Thyroid gland (tissue), 4 donors: ENCODE data around the gene SLC35E2B. TPM values are rescaled to one million over a fixed set of nuclear protein-coding genes. Genes with fewer than 3 reads are reported as not detected.
"Not testable (repeated sequence)": the region's sequence is repeated elsewhere in the genome, so short reads cannot be mapped to it uniquely, and the experiment has no call there.

Experiments used
- DNase-seq, 2 donors: peaks; one replicate each; pipeline ENCODE4 v3.0.0-alpha.2; 2019
- H3K27ac ChIP-seq, 3 donors: fragments of 200-600 bp; sonication (generic); 1 replicate in 2 of 3; 2 replicates in 1 of 3; pipeline ENCODE4 v1.5.1; 2016 to 2019; ENCODE audit warnings: mild to moderate bottlenecking in 1 of 3, moderate library complexity in 1 of 3
- H3K27me3 ChIP-seq: fragments of 200-600 bp; sonication (generic); one replicate; pipeline ENCODE4 v1.5.1; 2019
- H3K36me3 ChIP-seq, 2 donors: fragments of 200-600 bp; sonication (generic); one replicate each; pipeline ENCODE4 v1.5.1; 2016 to 2019
- H3K4me1 ChIP-seq, 2 donors: fragments of 200-600 bp; sonication (generic); one replicate each; pipeline ENCODE4 v1.5.1; 2017 to 2019
- H3K4me3 ChIP-seq, 3 donors: fragments of 200-600 bp; sonication (generic); replicated peaks in 1 of 3; 1 replicate in 2 of 3; 2 replicates in 1 of 3; pipeline ENCODE4 v1.5.1; 2016; ENCODE audit warnings: mild to moderate bottlenecking in 1 of 3
- H3K9me3 ChIP-seq: fragments of 200-600 bp; sonication (generic); one replicate; pipeline ENCODE4 v1.5.1; 2017
- CTCF ChIP-seq, 6 experiments: fragments of 200-600 bp in 3 of 6; fragments of 450-650 bp in 3 of 6; sonication (generic) in 3 of 6; IDR thresholded peaks; one replicate each; pipeline ENCODE4 v1.5.1; 2016 to 2019; ENCODE audit warnings: antibody characterized with exemption in 6 of 6, mild to moderate bottlenecking in 2 of 6, inconsistent platforms in 1 of 6, moderate library complexity in 1 of 6
- POLR2A ChIP-seq, 2 donors: fragments of 450-650 bp; IDR thresholded peaks; one replicate each; pipeline ENCODE4 v1.6.1; 2017; ENCODE audit warnings: antibody characterized with exemption in 2 of 2, mild to moderate bottlenecking in 2 of 2, moderate library complexity in 1 of 2
- WGBS, 2 donors: methylation state at CpG; one replicate each; pipeline ENCODE4 v1.1.5; 2017; 5-methylcytosine and 5-hydroxymethylcytosine counted together
- intact Hi-C: fragments of 100-400 bp; cut with DNase I; formaldehyde crosslinking; loops from one replicate; pipeline ENCODE4 v1.15.1; 2023
- total RNA-seq, 4 donors: library from RNA; depleted of rRNA; stranded (reverse); fragments of >200 nt; gene quantifications; one replicate each; pipeline ENCODE4 v1.2.3, GENCODE V29; 2016

SLC35E2B gene
- total RNA-seq, 4 donors from 2014 or later = 35.5 to 85.1 (median 50.2) TPM

DNA sequence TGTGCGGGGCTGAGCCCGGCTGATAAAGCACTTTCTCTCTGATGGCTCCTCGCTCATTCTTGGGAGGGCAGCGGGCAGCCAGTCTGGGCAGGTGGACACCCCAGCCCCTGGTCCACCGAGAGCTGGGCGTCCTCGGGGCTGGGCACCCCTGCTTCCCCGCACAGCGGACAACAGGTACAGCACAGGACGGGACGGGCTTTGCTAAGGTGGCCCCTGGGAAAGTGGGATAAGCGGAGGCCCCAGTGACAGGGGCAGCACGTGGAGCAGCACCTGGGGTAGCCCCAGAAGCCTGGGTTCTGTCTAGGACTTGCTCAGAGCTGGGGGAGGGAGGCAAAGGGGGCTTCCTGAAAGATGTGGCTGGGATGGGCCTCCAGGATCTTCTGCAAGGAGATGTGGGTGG is 58.0 kb downstream of the SLC35E2B start:
- not testable (repeated sequence) for H3K4me3 ChIP-seq, H3K9me3 ChIP-seq

DNA sequence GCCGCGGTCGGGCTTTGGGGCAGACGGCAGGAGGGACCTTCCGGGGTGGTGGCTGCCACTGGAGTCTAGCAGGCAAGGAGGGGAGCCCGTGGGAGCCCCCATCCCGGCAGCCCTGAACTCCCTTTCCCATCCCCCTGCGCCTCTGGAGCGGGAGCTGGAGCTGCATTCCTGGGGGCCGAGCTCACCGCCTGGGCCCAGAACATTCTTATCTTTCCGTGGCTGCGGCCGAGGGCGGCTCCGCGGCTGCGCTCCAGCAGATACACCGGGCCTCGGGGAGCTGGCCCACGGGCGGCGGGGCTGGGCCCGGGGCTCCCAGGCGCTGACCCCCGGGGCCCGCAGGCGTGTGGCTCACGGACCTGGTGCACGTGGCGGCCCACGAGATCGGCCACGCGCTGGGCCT is 59.2 kb downstream of the SLC35E2B start:
- H3K9me3 ChIP-seq, H3K27ac ChIP-seq, DNase-seq, H3K4me3 ChIP-seq, intact Hi-C loops: not testable (repeated sequence)
- H3K36me3 ChIP-seq = peaks cover 14 to 16% of the 10 kb centered on the region in 2 donors
- peaks cover 0 to 10% of the 10 kb centered on the region in 2 donors for H3K4me1 ChIP-seq
- no CpG with 5 or more reads among the region's 35 CpGs for WGBS, 2 donors
- peaks cover 17% of the 10 kb centered on the region for H3K27me3 ChIP-seq

More for the DNA sequence above, 58.0 kb downstream of the SLC35E2B start:
- WGBS, 2 donors = no CpG with 5 or more reads among the region's 13 CpGs
- DNase-seq, H3K27ac ChIP-seq, intact Hi-C loops: not testable (repeated sequence)
- Histone ChIP-seq H3K36me3 (peaks cover 13 to 20% of the 10 kb centered on the region in 2 donors), H3K27me3 (peaks cover 17% of the 10 kb centered on the region), H3K4me1 (peaks cover 0 to 10% of the 10 kb centered on the region in 2 donors)

DNA sequence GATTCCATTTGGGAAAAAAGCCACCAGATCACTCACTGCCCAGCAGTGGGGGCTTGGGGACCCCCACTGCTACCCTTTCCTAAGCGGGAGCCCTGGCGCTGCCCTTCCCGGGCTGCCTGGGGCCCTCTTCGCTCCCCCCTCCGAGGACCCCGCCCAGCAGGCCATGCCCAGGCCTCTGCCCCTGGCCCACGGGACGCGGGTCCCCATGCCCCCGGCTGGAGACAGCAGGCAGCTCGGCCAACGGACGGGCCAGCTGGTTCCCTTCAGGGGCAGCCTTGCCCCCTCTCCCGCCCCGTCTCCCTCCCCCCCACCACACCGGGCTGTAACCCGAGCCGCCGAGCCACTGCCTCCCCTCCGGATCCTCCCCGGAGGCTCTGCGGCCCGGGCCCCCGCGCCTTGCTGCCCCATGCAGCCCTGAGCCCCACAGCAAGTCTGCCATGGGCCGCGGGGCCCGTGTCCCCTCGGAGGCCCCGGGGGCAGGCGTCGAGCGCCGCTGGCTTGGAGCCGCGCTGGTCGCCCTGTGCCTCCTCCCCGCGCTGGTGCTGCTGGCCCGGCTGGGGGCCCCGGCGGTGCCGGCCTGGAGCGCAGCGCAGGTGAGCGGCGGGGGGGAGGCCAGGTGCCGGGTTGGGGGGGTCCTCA is 60.7 kb downstream of the SLC35E2B start, which contains the start of gene MMP23B:
Gene MMP23B (plus strand): TSS at position 392 of the 639 bp plus-strand sequence. CDS start 46 bp downstream, at position 438.
- WGBS, 2 donors = 23% methylated on average over 4 of the region's 48 CpGs; no CpG with 5 or more reads in 1 of the 2 donors
- no peak for DNase-seq
- intact Hi-C loops = no loop called here
- Histone ChIP-seq H3K27ac (peak within 1 kb of the TSS in 2 of 3 donors; percentile 33 to 61), H3K36me3 (peaks cover 15 to 17% of the 10 kb centered on the region in 2 donors), H3K4me3 (no peak within 1 kb of the TSS), H3K27me3 (peaks cover 17% of the 10 kb centered on the region), H3K9me3 (no peaks in the 10 kb centered on the region), H3K4me1 (peaks cover 0 to 10% of the 10 kb centered on the region in 2 donors)
- TF ChIP-seq CTCF (IDR thresholded peaks at IDR 0.05) = no peak
- TF ChIP-seq POLR2A (IDR thresholded peaks at IDR 0.05) = no peak

DNA sequence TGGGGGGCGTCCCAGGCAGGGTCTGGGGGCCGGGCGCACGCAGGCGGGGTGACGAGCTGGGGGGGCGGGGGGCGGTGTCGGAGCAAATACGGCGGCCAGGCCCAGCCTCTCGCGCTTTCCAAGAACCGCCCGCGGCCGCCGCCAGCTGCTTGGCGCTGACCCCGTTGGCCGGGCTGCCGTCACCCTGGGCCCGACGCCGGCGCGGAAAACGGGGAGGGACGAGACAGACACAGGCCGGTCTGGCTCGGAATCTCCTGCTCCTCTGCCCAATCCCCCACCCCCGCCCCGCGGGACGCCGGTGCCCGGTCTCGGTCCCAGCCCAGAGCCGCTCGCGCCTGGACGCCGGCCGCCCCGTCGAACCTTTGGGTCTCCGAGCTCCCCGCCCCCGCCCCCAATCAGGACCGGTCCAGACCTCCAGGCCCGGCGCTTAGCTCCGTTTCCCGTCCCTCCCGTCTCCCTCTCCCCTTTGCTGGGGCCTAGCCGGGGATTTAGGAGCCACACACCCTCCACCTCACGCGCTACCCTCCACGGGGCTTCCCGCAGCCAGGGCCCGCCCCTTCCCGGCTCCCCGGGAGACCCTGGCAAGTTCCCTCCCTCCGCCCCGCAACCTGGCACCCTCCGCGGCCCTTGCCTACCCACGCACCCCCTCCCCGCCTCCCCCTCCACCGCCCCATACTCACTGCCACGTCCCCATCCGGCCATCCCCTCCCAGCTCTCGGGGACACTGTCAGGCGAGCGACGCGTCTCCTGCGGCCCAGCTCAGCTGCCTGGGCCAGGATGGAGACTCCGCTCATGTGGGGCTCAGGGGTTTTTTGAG is 61.4 kb downstream of the SLC35E2B start:
- peak; percentile 24 to 30 for DNase-seq
- WGBS, 2 donors = 12 to 15% methylated on average over 13 to 16 of the region's 79 CpGs
- Histone ChIP-seq H3K36me3 (peaks cover 10% of the 10 kb centered on the region in 2 donors), H3K27ac (peak overlapping the region in 2 of 3 donors; percentile 33 to 61), H3K9me3 (no peaks in the 10 kb centered on the region), H3K27me3 (peaks cover 17% of the 10 kb centered on the region), H3K4me1 (peaks cover 0 to 10% of the 10 kb centered on the region in 2 donors), H3K4me3 (peak overlapping the region in 1 of 3 donors; percentile 17)
- intact Hi-C loops = no loop called here
- TF ChIP-seq POLR2A (IDR thresholded peaks at IDR 0.05) = no peak
- TF ChIP-seq CTCF (IDR thresholded peaks at IDR 0.05) = no peak

GRCh38 chr1:1630191-1630964 is 62.2 kb downstream of the SLC35E2B start:
- peak overlapping the region in 1 of 3 donors; percentile 17 for H3K4me3 ChIP-seq
- H3K27ac ChIP-seq = peak overlapping the region in 2 of 3 donors; percentile 23 to 61
- peaks cover 10% of the 10 kb centered on the region in 2 donors for H3K36me3 ChIP-seq
- H3K9me3 ChIP-seq = no peaks in the 10 kb centered on the region
- peaks cover 0 to 10% of the 10 kb centered on the region in 2 donors for H3K4me1 ChIP-seq
- no peak for TF ChIP-seq CTCF (IDR thresholded peaks at IDR 0.05)
- TF ChIP-seq POLR2A (IDR thresholded peaks at IDR 0.05) = no peak
- WGBS, 2 donors = 54 to 57% methylated on average over 30 to 43 of the region's 81 CpGs
- DNase-seq = peak; percentile 38 to 41
- intact Hi-C loops = no loop called here
- peaks cover 17% of the 10 kb centered on the region for H3K27me3 ChIP-seq
